ENCODE data around the gene CCDC142.

Gene CCDC142

GRCh38 chr2:74514368-74515270 lies 31.8 kb upstream of the CCDC142 start, which contains the start of gene TLX2:
Gene TLX2, plus strand, starts transcription at chr2:74514450. Its CDS starts 357 bp downstream, at chr2:74514807.
- DNase-seq = peak; percentile 33

- DNase-seq = peak; percentile 17
These were observed 31.0 kb upstream of the CCDC142 start for GRCh38 chr2:74513605-74514367.

GRCh38 chr2:74512744-74513604 lies 30.2 kb upstream of the CCDC142 start:
- DNase-seq = no peak

DNA sequence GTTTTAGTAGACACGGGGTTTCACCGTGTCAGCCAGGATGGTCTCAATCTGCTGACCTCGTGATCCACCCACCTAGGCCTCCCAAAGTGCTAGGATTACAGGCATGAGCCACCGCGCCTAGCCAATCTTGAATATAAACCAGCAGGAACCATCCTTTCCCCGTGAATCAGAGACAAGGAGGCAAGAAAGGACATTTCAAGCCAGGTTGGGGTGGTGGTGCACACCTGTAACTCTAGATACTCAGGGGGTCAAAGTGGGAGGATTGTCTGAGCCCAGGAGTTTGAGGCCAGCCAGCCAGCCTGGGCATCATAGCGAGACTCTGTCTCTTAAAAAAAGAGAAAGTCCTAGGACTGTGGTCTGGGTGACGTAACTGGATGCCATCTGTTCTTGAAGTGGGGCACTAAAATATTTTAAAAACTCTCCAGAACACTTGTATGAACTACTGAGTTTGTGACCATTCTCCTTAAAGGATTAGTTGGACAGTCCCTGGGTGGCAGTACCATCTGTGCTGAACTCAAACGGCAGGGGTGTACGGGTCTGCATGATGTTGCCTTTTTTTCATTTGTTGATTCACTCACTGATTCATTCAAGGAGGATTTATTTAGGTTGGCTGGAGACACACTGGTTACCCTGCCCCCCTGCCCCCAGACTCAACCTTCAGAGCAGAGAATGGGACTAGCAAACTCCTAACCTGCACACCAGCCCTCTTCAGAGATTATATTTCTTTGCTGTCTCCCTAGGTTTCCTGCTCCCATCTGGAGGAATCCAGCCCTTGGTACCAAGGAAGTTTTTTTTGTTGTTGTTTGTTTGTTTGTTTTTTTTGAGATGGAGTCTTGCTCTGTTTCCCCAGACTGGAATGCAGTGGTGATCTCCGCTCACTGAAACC lies 28.5 kb upstream of the CCDC142 start:
- peak; percentile 7 for DNase-seq

DNA sequence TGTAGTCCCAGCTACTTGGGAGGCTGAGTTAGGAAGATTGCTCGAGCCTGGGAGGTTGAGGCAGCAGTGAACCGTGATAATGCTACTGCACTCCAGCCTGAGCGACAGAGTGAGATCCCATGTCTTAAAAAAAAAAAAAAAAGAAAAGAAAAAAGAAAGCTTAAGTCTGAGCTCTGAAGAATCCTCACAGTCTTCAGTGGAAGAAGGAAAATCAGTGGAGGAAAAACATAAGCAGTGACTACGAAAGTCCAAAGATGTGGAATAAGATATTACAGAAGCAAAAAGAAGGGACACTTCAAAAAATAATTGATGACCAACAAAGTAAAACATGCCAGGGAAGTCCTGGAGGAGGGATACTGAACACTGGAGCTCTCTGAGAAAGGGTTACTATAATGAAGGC lies 27.5 kb upstream of the CCDC142 start:
- DNase-seq = no peak

- DNase-seq = peak; percentile 71
These were observed 25.2 kb upstream of the CCDC142 start for GRCh38 chr2:74507926-74508520.

- DNase-seq = peak; percentile 97
These were observed 24.5 kb upstream of the CCDC142 start, which contains the start of gene PCGF1 for GRCh38 chr2:74507145-74507925. Gene PCGF1, minus strand, starts transcription at chr2:74507695. Its CDS starts 27 bp downstream, at chr2:74507668.

DNA sequence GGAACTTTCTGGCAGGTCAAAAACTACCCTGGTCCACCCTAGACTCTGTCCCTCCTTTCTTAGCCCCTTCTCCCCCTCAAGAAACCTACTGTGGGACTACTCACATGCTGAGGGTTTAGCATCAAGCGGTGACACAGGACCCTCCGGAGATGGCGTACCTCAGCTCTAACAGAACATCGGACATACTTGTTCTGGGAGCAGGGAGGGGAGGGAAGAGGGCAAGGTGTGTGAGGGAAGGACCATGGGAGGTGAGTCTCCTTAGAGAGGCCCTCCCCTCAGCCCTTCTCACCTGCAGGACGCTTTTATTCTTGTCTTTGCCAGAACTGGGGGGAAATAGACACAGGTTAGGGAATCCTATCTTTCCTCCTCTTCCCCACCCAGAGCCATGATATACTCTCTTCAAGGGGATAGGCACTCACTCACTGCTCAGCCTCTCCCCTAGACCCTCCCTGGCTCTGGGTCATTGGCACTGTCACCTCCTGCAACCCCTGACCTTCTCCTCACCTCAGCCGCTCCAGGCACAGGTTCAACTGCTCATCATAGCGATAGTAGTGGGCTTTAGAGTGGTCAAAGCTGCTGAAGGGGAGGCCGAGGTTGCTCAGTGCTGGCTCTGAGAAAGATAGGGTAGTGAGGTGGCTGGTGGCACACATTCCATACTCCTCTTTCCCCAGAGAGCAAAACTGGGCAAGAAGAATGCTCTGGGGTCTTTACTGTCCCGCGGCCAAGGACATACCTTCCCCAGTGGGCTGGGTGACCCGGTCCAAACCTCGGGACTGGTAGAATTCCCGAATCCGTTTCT lies 22.8 kb upstream of the CCDC142 start:
- DNase-seq = no peak

- no peak for DNase-seq
These were observed 21.8 kb upstream of the CCDC142 start for GRCh38 chr2:74504591-74504990.

- DNase-seq = no peak
These were observed 21.0 kb upstream of the CCDC142 start for GRCh38 chr2:74503506-74504475.

DNA sequence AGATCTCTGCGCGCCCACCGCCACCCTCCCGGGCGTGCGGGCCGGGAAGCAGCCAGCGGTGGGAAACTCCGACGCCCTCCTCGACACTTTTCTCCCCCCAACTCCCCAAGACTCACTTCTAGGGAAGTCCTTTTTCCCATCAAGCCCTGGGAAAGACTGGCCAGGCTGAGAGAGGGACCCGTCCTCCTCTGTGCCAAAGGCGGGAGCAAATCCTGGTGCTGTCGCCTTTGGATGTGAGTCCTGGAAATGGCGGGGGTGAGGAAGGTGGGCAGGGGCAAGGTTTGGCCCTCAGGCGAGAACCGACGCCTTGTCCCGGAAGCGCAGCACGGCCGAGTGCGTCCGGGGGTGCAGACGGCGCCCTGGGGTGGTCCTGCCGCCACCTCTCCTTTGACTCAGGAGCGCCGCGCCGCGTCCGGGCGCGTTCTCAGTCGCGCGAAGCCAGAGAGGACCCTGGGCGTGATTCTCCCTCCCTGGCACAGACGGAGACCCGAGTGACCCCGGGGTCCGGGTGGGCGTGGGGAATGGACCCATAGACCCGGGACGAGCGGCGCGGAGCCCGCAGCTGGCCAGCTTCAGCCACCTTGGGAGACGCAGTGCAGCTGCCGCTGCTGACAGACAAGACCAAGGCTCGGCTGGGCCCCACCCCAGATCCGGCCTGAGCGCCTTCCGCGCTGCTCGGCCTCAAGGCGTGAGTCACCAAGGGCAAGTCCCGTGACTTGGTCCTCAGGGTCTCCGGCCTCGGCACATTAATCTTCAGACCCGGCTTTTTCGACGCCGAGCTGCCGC lies 20.1 kb upstream of the CCDC142 start:
- DNase-seq = peak; percentile 64

DNA sequence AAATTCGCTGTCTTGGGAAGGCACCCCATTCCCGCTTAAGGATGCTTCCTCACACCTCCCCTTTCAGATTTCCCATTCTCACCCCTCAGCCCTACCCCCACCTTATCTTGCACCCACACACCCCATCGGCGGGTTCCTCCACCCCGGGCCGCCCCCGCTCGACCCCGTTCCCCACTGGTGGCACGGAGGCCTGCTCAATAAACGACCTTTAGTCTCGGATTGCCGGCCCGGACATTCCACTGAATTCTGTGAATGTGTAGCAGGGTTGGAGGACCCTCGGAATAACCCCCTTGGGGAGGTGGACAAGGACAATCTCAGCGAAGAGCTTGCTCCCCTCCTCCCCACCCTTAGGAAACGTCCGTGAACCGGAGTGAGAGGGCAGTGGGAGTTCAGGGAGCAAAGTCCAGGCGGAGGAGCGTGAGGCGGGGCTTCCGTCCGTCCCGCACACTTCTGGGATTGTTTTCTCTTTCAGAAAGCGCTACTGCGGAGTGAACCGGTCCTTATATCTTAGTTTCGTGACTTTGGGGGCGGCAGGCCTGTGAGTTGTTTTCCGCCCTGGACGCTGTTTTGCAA lies 19.4 kb upstream of the CCDC142 start:
- peak; percentile 17 for DNase-seq

- no peak for DNase-seq
These were observed 18.7 kb upstream of the CCDC142 start for GRCh38 chr2:74501335-74502071.

DNA sequence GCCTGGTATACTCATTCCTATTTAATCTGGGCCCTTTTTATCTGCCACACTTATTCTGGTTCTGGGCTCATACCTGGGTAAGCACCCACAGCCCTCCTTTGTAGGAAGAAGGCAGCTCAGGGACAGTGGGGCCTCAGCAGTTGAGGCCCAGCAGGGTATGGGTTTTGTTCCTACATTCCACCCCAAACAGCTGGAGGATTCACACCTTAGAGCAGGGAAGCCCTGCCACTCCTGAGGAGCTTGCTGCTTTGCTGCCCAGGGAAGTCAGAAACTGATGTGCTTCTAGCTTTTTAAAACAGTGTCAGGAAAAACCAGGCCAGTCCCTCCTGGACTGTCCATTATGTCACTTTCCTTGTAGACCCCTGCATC lies 17.8 kb upstream of the CCDC142 start:
- DNase-seq = no peak

- no peak for DNase-seq
These were observed 17.3 kb upstream of the CCDC142 start for GRCh38 chr2:74499940-74500577.

Data from NCI-H69 (cell line).